Fibroblast of lung (primary cell): ENCODE measurements around the gene LHX2. TPM values are rescaled to one million over a fixed set of nuclear protein-coding genes. Genes with fewer than 3 reads are reported as not detected.

Experiments
- DNase-seq, 2 donors: peaks; one replicate each; pipeline versions ENCODE4 v3.0.0 to v3.0.0-alpha.2; 2010; ENCODE audit warnings: low read depth in 2 of 2
- H2AFZ ChIP-seq: 2 replicates; pipeline ENCODE4 v1.5.1; 2012; ENCODE audit warnings: low read length, control low read depth, inconsistent platforms
- H3K27ac ChIP-seq: 2 replicates; pipeline ENCODE4 v1.5.1; 2011; ENCODE audit warnings: low read length, control low read depth; ENCODE audit not compliant: insufficient read depth
- H3K27me3 ChIP-seq: 2 replicates; pipeline ENCODE4 v1.5.1; 2011; ENCODE audit warnings: mild to moderate bottlenecking, low read length; ENCODE audit not compliant: control insufficient read depth, insufficient read depth
- H3K36me3 ChIP-seq: 2 replicates; pipeline ENCODE4 v1.5.1; 2011; ENCODE audit warnings: low read length; ENCODE audit not compliant: control insufficient read depth, insufficient read depth
- H3K4me1 ChIP-seq: 2 replicates; pipeline ENCODE4 v1.5.1; 2011; ENCODE audit warnings: low read length; ENCODE audit not compliant: control insufficient read depth, insufficient read depth; ENCODE audit errors: extremely low read depth
- H3K4me2 ChIP-seq: 2 replicates; pipeline ENCODE4 v1.5.1; 2011; ENCODE audit warnings: low read length, control low read depth; ENCODE audit not compliant: insufficient read depth; ENCODE audit errors: extremely low read depth
- H3K4me3 ChIP-seq, 4 experiments: fragments of 200-600 bp in 1 of 4; sonication (generic) in 1 of 4; replicated peaks in 1 of 4; 2 replicates each; pipeline ENCODE4 v1.5.1; 2011 to 2016; ENCODE audit warnings: low read length in 4 of 4, low read depth in 3 of 4, mild to moderate bottlenecking in 3 of 4, control low read depth in 2 of 4, inconsistent platforms in 1 of 4, mixed read lengths in 1 of 4; ENCODE audit not compliant: insufficient read depth in 1 of 4; ENCODE audit errors: control extremely low read depth in 1 of 4
- H3K79me2 ChIP-seq: 2 replicates; pipeline ENCODE4 v1.5.1; 2012; ENCODE audit warnings: mild to moderate bottlenecking, low read length, inconsistent platforms; ENCODE audit not compliant: control insufficient read depth, insufficient read depth
- H3K9ac ChIP-seq: 2 replicates; pipeline ENCODE4 v1.5.1; 2011; ENCODE audit warnings: mild to moderate bottlenecking, low read length, control low read depth; ENCODE audit not compliant: insufficient read depth
- H3K9me3 ChIP-seq: 2 replicates; pipeline ENCODE4 v1.5.1; 2012; ENCODE audit warnings: low read depth, low read length; ENCODE audit not compliant: control insufficient read depth, insufficient read depth
- H4K20me1 ChIP-seq: 2 replicates; pipeline ENCODE4 v1.5.1; 2011; ENCODE audit warnings: low read length; ENCODE audit not compliant: control insufficient read depth, insufficient read depth; ENCODE audit errors: extremely low read depth
- EZH2 ChIP-seq: IDR thresholded peaks from 2 replicates; pipeline ENCODE4 v1.5.1; 2012; ENCODE audit warnings: low read length, control low read depth, mild to moderate bottlenecking; ENCODE audit errors: missing control alignments
- polyA plus RNA-seq, 2 donors: library from polyadenylated mRNA; depleted of rRNA in 1 of 2; stranded (reverse) in 1 of 2; unstranded in 1 of 2; fragments of >200 nt; gene quantifications; 2 replicates each; pipeline ENCODE4 v1.2.1, GENCODE V29; 2011 to 2012; ENCODE audit warnings: missing spikeins in 1 of 2
- total RNA-seq: library from RNA; depleted of rRNA; stranded (reverse); fragments of >200 nt; gene quantifications from 2 replicates; pipeline ENCODE4 v1.2.1, GENCODE V29; 2014
- TF ChIP-seq, protein P1 (sequence below), 2 donors: IDR thresholded peaks in 1 of 2; conservative IDR thresholded peaks in 1 of 2; 1 replicate in 1 of 2; 2 replicates in 1 of 2; pipeline ENCODE4 v1.5.1; 2011 to 2012; ENCODE audit warnings: low read length in 2 of 2, control low read depth in 1 of 2, inconsistent platforms in 1 of 2, low read depth in 1 of 2, mild to moderate bottlenecking in 1 of 2

LHX2 gene
- total and polyA plus RNA-seq, 2 donors (not counting 1 experiment from before 2014, with no cell fraction given), result not detected

DNA sequence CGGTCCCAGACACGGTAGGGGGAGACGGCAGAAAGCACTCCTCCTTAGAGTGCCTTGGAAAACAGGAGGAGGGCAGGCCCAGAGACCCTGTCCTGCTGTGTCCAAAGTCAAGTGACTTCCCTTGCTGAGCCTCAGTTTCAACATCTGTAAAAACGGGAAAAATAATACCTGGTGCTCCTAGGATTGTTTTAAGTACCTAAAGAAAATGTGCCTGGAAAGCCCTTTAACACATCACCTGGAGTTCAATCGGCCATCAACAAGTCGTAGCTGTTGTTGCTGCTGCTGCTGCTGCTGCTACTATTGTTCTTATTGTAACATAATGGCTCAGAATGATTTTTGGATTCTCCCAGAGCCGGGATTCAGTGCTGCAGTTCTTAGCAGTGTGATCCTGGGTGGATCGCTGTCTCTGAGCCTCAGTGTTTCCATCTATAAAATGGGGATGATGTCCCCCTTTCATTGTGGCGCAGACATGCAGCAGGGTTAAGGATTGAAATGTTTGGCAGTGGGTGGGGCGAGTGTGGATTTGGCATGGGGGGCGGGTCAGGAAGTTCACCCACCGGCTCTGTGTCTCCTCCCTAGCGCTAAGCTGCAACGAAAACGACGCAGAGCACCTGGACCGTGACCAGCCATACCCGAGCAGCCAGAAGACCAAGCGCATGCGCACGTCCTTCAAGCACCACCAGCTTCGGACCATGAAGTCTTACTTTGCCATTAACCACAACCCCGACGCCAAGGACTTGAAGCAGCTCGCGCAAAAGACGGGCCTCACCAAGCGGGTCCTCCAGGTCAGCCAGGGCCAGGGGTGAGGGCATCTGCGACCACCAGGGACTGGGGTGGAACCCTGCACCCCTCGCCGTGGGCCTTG lies 9.2 kb downstream of the LHX2 start:
- peaks cover 85% of the 10 kb centered on the region for H3K27me3 ChIP-seq

DNA sequence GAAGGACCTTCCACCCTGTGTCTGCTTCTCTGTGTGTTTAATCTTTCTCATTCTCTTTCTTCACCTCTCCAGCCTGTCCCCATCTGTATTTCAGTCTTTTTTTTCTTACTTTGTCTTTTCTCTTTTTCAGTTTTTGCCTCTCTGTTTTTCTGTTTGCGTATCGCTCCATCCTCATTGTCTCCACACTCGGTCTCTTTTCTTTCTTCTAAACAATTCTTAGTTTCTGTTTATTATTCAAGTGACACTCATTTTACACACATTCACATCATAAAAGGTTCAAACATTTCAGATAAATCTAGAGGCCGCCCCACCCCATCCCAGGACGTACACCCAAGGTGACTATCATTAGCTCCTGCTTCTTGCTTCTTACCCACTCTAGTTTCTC lies 9.8 kb downstream of the LHX2 start:
- H3K4me1 ChIP-seq, result no peaks in the 10 kb centered on the region
- TF ChIP-seq, protein P1, sequence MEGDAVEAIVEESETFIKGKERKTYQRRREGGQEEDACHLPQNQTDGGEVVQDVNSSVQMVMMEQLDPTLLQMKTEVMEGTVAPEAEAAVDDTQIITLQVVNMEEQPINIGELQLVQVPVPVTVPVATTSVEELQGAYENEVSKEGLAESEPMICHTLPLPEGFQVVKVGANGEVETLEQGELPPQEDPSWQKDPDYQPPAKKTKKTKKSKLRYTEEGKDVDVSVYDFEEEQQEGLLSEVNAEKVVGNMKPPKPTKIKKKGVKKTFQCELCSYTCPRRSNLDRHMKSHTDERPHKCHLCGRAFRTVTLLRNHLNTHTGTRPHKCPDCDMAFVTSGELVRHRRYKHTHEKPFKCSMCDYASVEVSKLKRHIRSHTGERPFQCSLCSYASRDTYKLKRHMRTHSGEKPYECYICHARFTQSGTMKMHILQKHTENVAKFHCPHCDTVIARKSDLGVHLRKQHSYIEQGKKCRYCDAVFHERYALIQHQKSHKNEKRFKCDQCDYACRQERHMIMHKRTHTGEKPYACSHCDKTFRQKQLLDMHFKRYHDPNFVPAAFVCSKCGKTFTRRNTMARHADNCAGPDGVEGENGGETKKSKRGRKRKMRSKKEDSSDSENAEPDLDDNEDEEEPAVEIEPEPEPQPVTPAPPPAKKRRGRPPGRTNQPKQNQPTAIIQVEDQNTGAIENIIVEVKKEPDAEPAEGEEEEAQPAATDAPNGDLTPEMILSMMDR (conservative IDR thresholded peaks at IDR 0.05 in 1 of 2, IDR thresholded peaks at IDR 0.05 in 1 of 2; ENCODE audit: low read depth in 1 of 2, low read length in 2 of 2), result no peak
- TF ChIP-seq EZH2, result no peak
- H3K4me3 ChIP-seq, result no peak overlapping the region
- no peak overlapping the region for H3K9ac ChIP-seq
- no peaks in the 10 kb centered on the region for H4K20me1 ChIP-seq
- no peak overlapping the region for H2AFZ ChIP-seq
- H3K4me2 ChIP-seq, result no peak overlapping the region
- H3K27me3 ChIP-seq, result peaks cover 81% of the 10 kb centered on the region
- H3K36me3 ChIP-seq, result no peaks in the 10 kb centered on the region
- no peak overlapping the region for H3K27ac ChIP-seq
- H3K79me2 ChIP-seq, result no peaks in the 10 kb centered on the region
- DNase-seq, result no peak
- H3K9me3 ChIP-seq, result no peaks in the 10 kb centered on the region

More for the DNA sequence above, 9.2 kb downstream of the LHX2 start:
- Histone ChIP-seq H3K4me3 (no peak overlapping the region), H3K27ac (no peak overlapping the region), H3K9me3 (no peaks in the 10 kb centered on the region), H3K4me1 (no peaks in the 10 kb centered on the region), H3K9ac (no peak overlapping the region), H3K4me2 (no peak overlapping the region), H3K79me2 (no peaks in the 10 kb centered on the region), H4K20me1 (no peaks in the 10 kb centered on the region), H3K36me3 (no peaks in the 10 kb centered on the region), H2AFZ (no peak overlapping the region)
- TF ChIP-seq EZH2, result peak; percentile 89
- TF ChIP-seq, protein P1 (conservative IDR thresholded peaks at IDR 0.05 in 1 of 2, IDR thresholded peaks at IDR 0.05 in 1 of 2; ENCODE audit: low read depth in 1 of 2, low read length in 2 of 2), result no peak
- DNase-seq, result no peak

DNA sequence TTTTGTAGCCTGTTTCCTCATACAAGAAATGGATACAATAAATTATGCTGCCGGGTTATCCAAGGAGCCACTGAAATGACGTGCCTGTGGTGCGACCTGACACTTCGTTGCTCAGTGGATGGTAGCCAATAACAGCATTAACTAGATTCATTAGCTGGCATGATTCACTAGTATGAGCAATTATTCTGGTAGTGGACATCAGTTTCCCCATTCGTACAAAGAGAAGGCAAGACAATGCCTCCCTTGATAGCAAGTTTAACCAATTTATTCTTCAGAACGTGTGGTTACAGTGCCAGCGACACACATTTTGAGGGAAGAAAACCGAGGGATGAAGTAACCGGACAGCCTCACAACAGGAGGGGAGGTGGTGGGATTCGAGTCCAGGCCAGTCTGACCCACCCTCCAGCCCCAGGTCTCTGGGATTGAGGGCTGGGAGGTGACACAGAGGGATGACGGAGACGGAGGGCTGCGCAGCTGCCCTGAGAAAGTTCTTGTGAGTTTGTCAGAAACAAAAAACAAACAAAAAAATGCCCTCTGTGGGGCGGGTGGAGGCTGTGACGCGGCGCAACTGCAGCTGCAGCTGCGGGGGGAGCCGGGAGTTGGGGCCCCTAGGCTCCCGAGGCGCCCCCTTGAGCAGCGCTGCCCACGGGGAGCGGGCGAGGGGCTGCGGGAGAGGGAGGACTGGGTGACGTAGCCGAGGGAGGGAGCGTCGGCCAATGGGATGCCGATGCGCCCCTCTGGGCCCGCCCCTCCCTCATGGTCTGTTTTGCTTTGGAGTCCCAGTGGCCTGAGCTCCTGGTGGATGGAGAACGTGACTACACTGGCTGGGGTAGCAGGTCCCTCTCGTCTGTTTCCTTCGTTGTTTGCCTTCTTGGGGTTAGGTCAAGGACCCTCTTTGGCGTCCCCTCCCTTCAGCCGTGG lies 10.9 kb downstream of the LHX2 start:
- Histone ChIP-seq H3K79me2 (no peaks in the 10 kb centered on the region), H3K4me3 (no peak overlapping the region), H3K27me3 (peaks cover 73% of the 10 kb centered on the region), H3K9ac (no peak overlapping the region), H2AFZ (no peak overlapping the region), H3K4me1 (no peaks in the 10 kb centered on the region), H3K27ac (no peak overlapping the region), H3K9me3 (no peaks in the 10 kb centered on the region), H4K20me1 (no peaks in the 10 kb centered on the region), H3K36me3 (no peaks in the 10 kb centered on the region), H3K4me2 (no peak overlapping the region)
- DNase-seq, result peak in 1 of 2 donors; percentile 67
- peak; percentile 66 for TF ChIP-seq EZH2
- TF ChIP-seq, protein P1 (conservative IDR thresholded peaks at IDR 0.05 in 1 of 2, IDR thresholded peaks at IDR 0.05 in 1 of 2; ENCODE audit: low read depth in 1 of 2, low read length in 2 of 2), result no peak
